Fibroblast of skin of back (primary cell): Measurements from ENCODE around the gene TBC1D12.
A peak's percentile ranks its signal among the peaks of the same experiment; 100 is the strongest.

Experiments
- DNase-seq: peaks from one replicate; pipeline ENCODE4 v3.0.0-alpha.2; 2013

The TBC1D12 gene

GRCh38 chr10:94407668-94408067 is 5.3 kb downstream of the TBC1D12 start:
- DNase-seq, result no peak

GRCh38 chr10:94409021-94409657 is 6.8 kb downstream of the TBC1D12 start:
- DNase-seq, result no peak

- no peak for DNase-seq
These were observed 9.0 kb downstream of the TBC1D12 start for GRCh38 chr10:94411304-94411703.

- peak; percentile 75 for DNase-seq
These were observed 10.1 kb downstream of the TBC1D12 start for GRCh38 chr10:94412449-94412848.

GRCh38 chr10:94413361-94413760 is 11.0 kb downstream of the TBC1D12 start:
- no peak for DNase-seq

- no peak for DNase-seq
These were observed 14.6 kb downstream of the TBC1D12 start for GRCh38 chr10:94416896-94417295.

- no peak for DNase-seq
These were observed 15.0 kb downstream of the TBC1D12 start for GRCh38 chr10:94417321-94417720.

- no peak for DNase-seq
These were observed 18.2 kb downstream of the TBC1D12 start for GRCh38 chr10:94420516-94420915.

GRCh38 chr10:94420998-94421528 is 18.7 kb downstream of the TBC1D12 start:
- DNase-seq, result no peak

GRCh38 chr10:94423627-94424026 is 21.3 kb downstream of the TBC1D12 start:
- DNase-seq, result peak; percentile 29

- no peak for DNase-seq
These were observed 22.5 kb downstream of the TBC1D12 start for GRCh38 chr10:94424714-94425337.

GRCh38 chr10:94425942-94426341 is 23.6 kb downstream of the TBC1D12 start:
- DNase-seq, result no peak

GRCh38 chr10:94427166-94427565 is 24.8 kb downstream of the TBC1D12 start:
- no peak for DNase-seq

GRCh38 chr10:94428766-94429707 is 26.7 kb downstream of the TBC1D12 start:
- peak; percentile 87 for DNase-seq

- no peak for DNase-seq
These were observed 28.4 kb downstream of the TBC1D12 start for GRCh38 chr10:94430701-94431100.

GRCh38 chr10:94432443-94432842 is 30.1 kb downstream of the TBC1D12 start:
- no peak for DNase-seq

- peak; percentile 4 for DNase-seq
These were observed 37.0 kb downstream of the TBC1D12 start for GRCh38 chr10:94439275-94439861.

GRCh38 chr10:94440096-94440495 is 37.8 kb downstream of the TBC1D12 start:
- no peak for DNase-seq

- DNase-seq, result no peak
These were observed 40.7 kb downstream of the TBC1D12 start for GRCh38 chr10:94443047-94443446.

- no peak for DNase-seq
These were observed 41.2 kb downstream of the TBC1D12 start for GRCh38 chr10:94443549-94443948.

GRCh38 chr10:94450782-94451181 is 48.4 kb downstream of the TBC1D12 start:
- DNase-seq, result no peak

- DNase-seq, result no peak
These were observed 49.7 kb downstream of the TBC1D12 start for GRCh38 chr10:94451883-94452519.
